VCaP (cell line): ENCODE measurements around the gene SLC15A4.

Experiments used
- H3K27ac ChIP-seq: fragments of 450-650 bp; 2 replicates; pipeline ENCODE4 v1.5.1; 2017
- CTCF ChIP-seq: fragments of 450-650 bp; conservative IDR thresholded peaks from 2 replicates; pipeline ENCODE4 v1.5.1; 2017; ENCODE audit warnings: mild to moderate bottlenecking, moderate library complexity

The SLC15A4 gene

GRCh38 chr12:128823916-128824839, at the start of gene SLC15A4:
SLC15A4 (minus strand) TSS chr12:128823958; CDS start chr12:128823943, 15 bp downstream.
- peak; percentile 13; the same call in 1 of the 2 replicates for TF ChIP-seq CTCF
- peak within 1 kb of the TSS; percentile 89 for H3K27ac ChIP-seq

- no peak overlapping the region for H3K27ac ChIP-seq
- no peak for TF ChIP-seq CTCF
Observed at GRCh38 chr12:128872303-128872702, 48.5 kb upstream of the SLC15A4 start.

- no peak overlapping the region for H3K27ac ChIP-seq
- no peak for TF ChIP-seq CTCF
Observed at GRCh38 chr12:128871516-128871892, 47.7 kb upstream of the SLC15A4 start.

GRCh38 chr12:128867466-128867865, 43.7 kb upstream of the SLC15A4 start:
- H3K27ac ChIP-seq: no peak overlapping the region
- no peak for TF ChIP-seq CTCF

GRCh38 chr12:128864516-128865186, 40.9 kb upstream of the SLC15A4 start:
- no peak overlapping the region for H3K27ac ChIP-seq

GRCh38 chr12:128863957-128864356, 40.2 kb upstream of the SLC15A4 start:
- TF ChIP-seq CTCF: no peak
- no peak overlapping the region for H3K27ac ChIP-seq

More at GRCh38 chr12:128864516-128865186, 40.9 kb upstream of the SLC15A4 start:
- no peak for TF ChIP-seq CTCF

- TF ChIP-seq CTCF: no peak
- no peak overlapping the region for H3K27ac ChIP-seq
Observed at GRCh38 chr12:128861226-128862016, 37.7 kb upstream of the SLC15A4 start.
